Testis (tissue), 3 donors: ENCODE results near the gene MACROD2. TPM values are rescaled to one million over a fixed set of nuclear protein-coding genes. Genes with fewer than 3 reads are reported as not detected.

ENCODE experiments used
- DNase-seq: peaks from one replicate; pipeline ENCODE4 v3.0.0-alpha.2; 2019
- H3K27ac ChIP-seq, 2 donors: fragments of 200-600 bp; sonication (generic); one replicate each; pipeline ENCODE4 v1.5.1; 2019
- H3K27me3 ChIP-seq: fragments of 200-600 bp; sonication (generic); one replicate; pipeline ENCODE4 v1.5.1; 2019
- H3K36me3 ChIP-seq: fragments of 200-600 bp; sonication (generic); one replicate; pipeline ENCODE4 v1.5.1; 2017; ENCODE audit warnings: low read depth; ENCODE audit errors: missing control alignments
- H3K4me1 ChIP-seq: fragments of 200-600 bp; sonication (generic); one replicate; pipeline ENCODE4 v1.5.1; 2019
- H3K4me3 ChIP-seq, 2 donors: fragments of 200-600 bp; sonication (generic); one replicate each; pipeline ENCODE4 v1.5.1; 2017 to 2019
- H3K9me3 ChIP-seq: fragments of 200-600 bp; sonication (generic); one replicate; pipeline ENCODE4 v1.5.1; 2017
- POLR2A ChIP-seq: fragments of 450-650 bp; IDR thresholded peaks from one replicate; pipeline ENCODE4 v1.6.1; 2017; ENCODE audit warnings: antibody characterized with exemption, mild to moderate bottlenecking, moderate library complexity
- WGBS, 2 donors: methylation state at CpG; one replicate each; pipeline ENCODE4 v1.1.5; 2018; 5-methylcytosine and 5-hydroxymethylcytosine counted together
- intact Hi-C: fragments of 100-400 bp; cut with DNase I; formaldehyde crosslinking; loops from one replicate; pipeline ENCODE4 v1.15.1; 2023; ENCODE audit warnings: low total_unique reads
- polyA plus RNA-seq: library from polyadenylated mRNA; stranded (reverse); fragments of 350-450 nt; fragmentation: Illumina TruSeq; extraction: RNeasy Lipid Tissue Mini Kit (QIAGEN cat#74804); gene quantifications from one replicate; pipeline ENCODE4 v1.2.3, GENCODE V29; 2014; ENCODE audit warnings: low read depth, low replicate concordance; ENCODE audit not compliant: insufficient read depth
- total RNA-seq, 2 donors: library from RNA; depleted of rRNA; stranded (reverse); fragments of >200 nt; gene quantifications; one replicate each; pipeline ENCODE4 v1.2.3, GENCODE V29; 2016
- TF ChIP-seq, protein P1 (sequence below), 3 experiments: fragments of 450-650 bp in 2 of 3; fragments of 200-600 bp in 1 of 3; sonication (generic) in 1 of 3; IDR thresholded peaks; one replicate each; pipeline ENCODE4 v1.5.1; 2016 to 2019; ENCODE audit warnings: antibody characterized with exemption in 3 of 3, mild to moderate bottlenecking in 2 of 3, moderate library complexity in 1 of 3

Gene MACROD2
- total and polyA plus RNA-seq, 3 donors from 2014 or later: 12.6 to 20.6 (median 16.8) TPM

DNA sequence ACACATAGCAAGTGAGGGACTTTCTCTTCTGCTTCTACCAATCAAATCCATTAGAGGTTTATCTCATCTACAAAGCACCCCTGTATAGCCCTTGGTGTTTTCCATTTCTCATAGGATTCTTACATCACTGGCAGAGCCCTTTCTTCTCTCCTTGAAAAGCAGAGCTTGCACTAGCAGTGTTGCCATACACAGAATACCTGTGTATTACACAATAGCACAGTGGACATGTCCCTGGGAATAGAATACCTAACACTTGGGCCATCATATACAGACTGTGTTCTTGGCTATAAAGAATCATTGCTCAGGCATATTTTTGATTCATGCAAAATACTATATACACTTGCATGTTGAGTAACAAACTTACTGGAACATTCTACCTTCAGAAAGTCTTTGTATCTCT lies 1996.0 kb downstream of the MACROD2 start:
- no peak overlapping the region for H3K27ac ChIP-seq
- H3K9me3 ChIP-seq: no peaks in the 10 kb centered on the region
- intact Hi-C loops: no loop called here
- DNase-seq: no peak
- H3K4me3 ChIP-seq: no peak overlapping the region
- no peaks in the 10 kb centered on the region for H3K27me3 ChIP-seq
- H3K36me3 ChIP-seq: no peaks in the 10 kb centered on the region
- H3K4me1 ChIP-seq: no peaks in the 10 kb centered on the region
- TF ChIP-seq, protein P1, sequence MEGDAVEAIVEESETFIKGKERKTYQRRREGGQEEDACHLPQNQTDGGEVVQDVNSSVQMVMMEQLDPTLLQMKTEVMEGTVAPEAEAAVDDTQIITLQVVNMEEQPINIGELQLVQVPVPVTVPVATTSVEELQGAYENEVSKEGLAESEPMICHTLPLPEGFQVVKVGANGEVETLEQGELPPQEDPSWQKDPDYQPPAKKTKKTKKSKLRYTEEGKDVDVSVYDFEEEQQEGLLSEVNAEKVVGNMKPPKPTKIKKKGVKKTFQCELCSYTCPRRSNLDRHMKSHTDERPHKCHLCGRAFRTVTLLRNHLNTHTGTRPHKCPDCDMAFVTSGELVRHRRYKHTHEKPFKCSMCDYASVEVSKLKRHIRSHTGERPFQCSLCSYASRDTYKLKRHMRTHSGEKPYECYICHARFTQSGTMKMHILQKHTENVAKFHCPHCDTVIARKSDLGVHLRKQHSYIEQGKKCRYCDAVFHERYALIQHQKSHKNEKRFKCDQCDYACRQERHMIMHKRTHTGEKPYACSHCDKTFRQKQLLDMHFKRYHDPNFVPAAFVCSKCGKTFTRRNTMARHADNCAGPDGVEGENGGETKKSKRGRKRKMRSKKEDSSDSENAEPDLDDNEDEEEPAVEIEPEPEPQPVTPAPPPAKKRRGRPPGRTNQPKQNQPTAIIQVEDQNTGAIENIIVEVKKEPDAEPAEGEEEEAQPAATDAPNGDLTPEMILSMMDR (IDR thresholded peaks at IDR 0.05): no peak
- no peak for TF ChIP-seq POLR2A

DNA sequence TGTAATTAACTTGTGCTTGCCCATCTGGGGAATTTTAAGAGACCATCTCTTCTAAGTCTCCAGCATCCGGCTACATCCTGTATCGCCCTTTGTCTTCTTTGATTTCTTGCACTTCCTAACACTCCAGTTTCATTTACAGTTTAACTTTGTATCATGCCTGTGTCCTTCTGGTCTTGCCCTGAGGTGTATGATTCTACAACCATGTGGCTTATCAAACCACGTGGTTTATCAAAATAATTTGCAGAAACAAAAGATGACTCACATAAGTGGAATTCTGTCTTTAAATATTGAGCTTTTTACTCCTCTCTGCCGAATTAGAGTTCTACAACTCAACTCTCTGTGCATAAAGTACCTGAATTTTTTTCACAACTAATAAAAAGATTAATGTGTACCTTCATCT lies 1997.2 kb downstream of the MACROD2 start:
- intact Hi-C loops: no loop called here
- Histone ChIP-seq H3K27ac (no peak overlapping the region), H3K9me3 (peaks cover 3% of the 10 kb centered on the region), H3K27me3 (no peaks in the 10 kb centered on the region), H3K4me1 (no peaks in the 10 kb centered on the region), H3K4me3 (no peak overlapping the region), H3K36me3 (no peaks in the 10 kb centered on the region)
- no peak for DNase-seq
- TF ChIP-seq, protein P1 (IDR thresholded peaks at IDR 0.05): no peak
- TF ChIP-seq POLR2A: no peak
- WGBS, 2 donors: 70 to 74% methylated on average over 4 of the region's 4 CpGs

DNA sequence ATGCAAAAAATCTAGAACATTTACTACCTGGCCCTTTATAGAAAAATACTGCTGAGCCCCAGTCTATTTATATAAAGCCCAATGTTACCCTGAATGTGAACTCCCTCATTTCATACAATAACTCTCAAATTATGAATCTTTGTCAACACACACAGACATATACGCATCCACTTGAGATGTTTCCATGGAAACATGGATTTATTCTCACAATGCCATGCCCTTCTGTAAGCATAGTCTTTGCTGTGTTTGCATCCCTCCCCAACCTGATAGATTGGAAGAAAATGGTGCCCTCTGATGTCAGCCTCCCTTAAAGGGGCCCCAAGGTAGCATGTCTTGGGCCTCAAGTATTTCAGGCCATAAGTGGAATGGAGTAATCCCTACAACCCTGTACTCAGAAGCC lies 2004.8 kb downstream of the MACROD2 start:
- 42 to 53% methylated on average over 1 of the region's 1 CpG for WGBS, 2 donors
- no peaks in the 10 kb centered on the region for H3K27me3 ChIP-seq
- peaks cover 4% of the 10 kb centered on the region for H3K9me3 ChIP-seq
- TF ChIP-seq POLR2A: no peak
- TF ChIP-seq, protein P1 (IDR thresholded peaks at IDR 0.05): no peak
- H3K36me3 ChIP-seq: no peaks in the 10 kb centered on the region
- DNase-seq: no peak
- H3K27ac ChIP-seq: no peak overlapping the region
- intact Hi-C loops: no loop called here
- H3K4me3 ChIP-seq: no peak overlapping the region
- peaks cover 4% of the 10 kb centered on the region for H3K4me1 ChIP-seq

DNA sequence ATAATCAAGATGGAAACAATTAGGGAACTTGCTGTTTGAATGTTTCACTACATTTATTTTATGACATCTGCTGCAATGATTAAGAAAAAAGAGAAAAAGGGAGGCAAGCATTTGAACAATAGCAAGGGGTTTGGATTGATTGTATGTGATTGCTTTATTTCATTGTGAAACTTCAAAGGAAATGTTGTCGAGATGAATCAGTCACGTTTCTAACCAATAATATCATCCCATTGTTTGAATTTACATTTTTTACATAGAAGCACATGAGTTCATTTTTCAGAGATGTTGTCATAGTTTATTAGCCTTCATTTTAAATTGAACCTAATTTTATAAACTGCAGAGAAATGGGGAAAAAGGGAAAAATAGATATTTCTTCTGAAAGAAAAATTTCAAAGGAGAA lies 2006.0 kb downstream of the MACROD2 start:
- no peak for DNase-seq
- no peak for TF ChIP-seq POLR2A
- TF ChIP-seq, protein P1 (IDR thresholded peaks at IDR 0.05): no peak
- H3K4me1 ChIP-seq: peaks cover 5% of the 10 kb centered on the region
- intact Hi-C loops: no loop called here
- peaks cover 4% of the 10 kb centered on the region for H3K9me3 ChIP-seq
- WGBS, 2 donors: 81% methylated on average over 2 of the region's 2 CpGs
- no peaks in the 10 kb centered on the region for H3K27me3 ChIP-seq
- no peak overlapping the region for H3K4me3 ChIP-seq
- H3K36me3 ChIP-seq: no peaks in the 10 kb centered on the region
- H3K27ac ChIP-seq: no peak overlapping the region

DNA sequence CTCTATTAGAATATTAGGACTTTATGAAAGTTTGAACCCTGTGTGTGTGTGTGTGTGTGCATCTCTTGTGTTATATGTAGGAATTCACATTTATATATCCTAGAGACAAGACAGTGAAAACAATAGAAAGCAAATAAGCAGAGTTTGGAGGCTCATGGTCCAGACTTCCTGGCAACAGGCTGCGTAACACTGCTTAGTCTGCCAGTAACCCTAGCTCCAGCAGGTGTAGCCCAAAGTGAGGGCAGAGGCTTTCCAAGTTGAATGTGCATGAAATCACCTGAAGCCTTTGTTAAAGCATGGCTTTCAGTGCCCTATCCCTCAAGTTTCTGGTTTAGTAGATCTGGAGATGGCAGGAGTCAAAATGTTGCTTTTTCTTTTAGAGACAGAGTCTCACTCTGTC lies 2008.0 kb downstream of the MACROD2 start:
- peaks cover 5% of the 10 kb centered on the region for H3K4me1 ChIP-seq
- no peaks in the 10 kb centered on the region for H3K27me3 ChIP-seq
- no peaks in the 10 kb centered on the region for H3K36me3 ChIP-seq
- no peak overlapping the region for H3K4me3 ChIP-seq
- intact Hi-C loops: no loop called here
- H3K27ac ChIP-seq: no peak overlapping the region
- TF ChIP-seq, protein P1 (IDR thresholded peaks at IDR 0.05): no peak
- no peak for TF ChIP-seq POLR2A
- no peak for DNase-seq
- no peaks in the 10 kb centered on the region for H3K9me3 ChIP-seq
- 92 to 100% methylated on average over 1 of the region's 1 CpG for WGBS, 2 donors
